ENCODE measurements around the gene TMCO1. TPM values are rescaled to one million over a fixed set of nuclear protein-coding genes. Genes with fewer than 3 reads are reported as not detected.
"Not testable (repeated sequence)": the region's sequence is repeated elsewhere in the genome, so short reads cannot be mapped to it uniquely, and the experiment has no call there.

Gene TMCO1
- total RNA-seq, 2 experiments from 2014 or later, result 73.2 to 76.7 TPM

DNA sequence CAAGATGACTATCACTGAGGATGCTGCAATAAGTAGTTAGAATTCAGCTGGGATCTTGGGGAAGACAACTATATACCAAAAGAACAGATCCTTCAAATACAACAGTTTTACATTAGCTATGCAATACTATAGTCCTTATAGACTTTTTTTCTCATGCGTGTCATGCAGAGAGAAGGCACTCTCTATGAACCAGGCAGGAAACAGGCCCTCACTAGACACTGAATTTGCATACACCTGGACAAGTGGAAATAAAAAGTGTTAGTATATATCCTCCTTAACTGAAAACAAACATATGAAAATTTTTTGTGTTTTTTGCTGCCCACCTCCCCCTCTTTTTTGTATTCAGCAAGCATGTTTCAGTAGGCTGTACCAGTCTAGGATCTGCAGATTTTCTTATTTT is 29.9 kb downstream of the TMCO1 start:
- H3K27ac Mint-ChIP-seq, result no peak overlapping the region
- no peak for DNase-seq
- intact Hi-C loops (cut with micrococcal nuclease), result no loop called here
- no peaks in the 10 kb centered on the region for H3K4me1 Mint-ChIP-seq (ENCODE audit: low read depth)
- no peaks in the 10 kb centered on the region for H3K27me3 Mint-ChIP-seq
- no peak overlapping the region for H3K4me3 Mint-ChIP-seq
- H3K36me3 Mint-ChIP-seq, result peaks cover 33% of the 10 kb centered on the region
- CTCF ChIA-PET, result interaction anchor here (0.6 to 0.8 kb wide), 2 partner anchors 109 to 134 kb away, joined by 3 to 6 read pairs; no protein-coding TSS in a partner anchor
- POLR2A ChIA-PET, result no interaction called here
- H3K9me3 Mint-ChIP-seq, result no peaks in the 10 kb centered on the region

- Mint-ChIP-seq H3K4me3 (no peak overlapping the region), H3K4me1 (ENCODE audit: low read depth) (no peaks in the 10 kb centered on the region), H3K27ac (no peak overlapping the region), H3K36me3 (peaks cover 23% of the 10 kb centered on the region), H3K9me3 (no peaks in the 10 kb centered on the region), H3K27me3 (no peaks in the 10 kb centered on the region)
- intact Hi-C loops (cut with micrococcal nuclease), result no loop called here
- no peak for DNase-seq
- ChIA-PET POLR2A (no interaction called here), CTCF (no interaction called here)
These were observed 31.5 kb downstream of the TMCO1 start for GRCh38 chr1:165737196-165737595.

- CTCF ChIA-PET, result no interaction called here
- intact Hi-C loops (cut with micrococcal nuclease), result no loop called here
- Mint-ChIP-seq H3K4me1 (ENCODE audit: low read depth) (no peaks in the 10 kb centered on the region), H3K36me3 (peaks cover 6% of the 10 kb centered on the region), H3K4me3 (no peak overlapping the region), H3K27me3 (no peaks in the 10 kb centered on the region), H3K9me3 (no peaks in the 10 kb centered on the region), H3K27ac (no peak overlapping the region)
- POLR2A ChIA-PET, result no interaction called here
- no peak for DNase-seq
These were observed 33.8 kb downstream of the TMCO1 start for GRCh38 chr1:165734906-165735305.

DNA sequence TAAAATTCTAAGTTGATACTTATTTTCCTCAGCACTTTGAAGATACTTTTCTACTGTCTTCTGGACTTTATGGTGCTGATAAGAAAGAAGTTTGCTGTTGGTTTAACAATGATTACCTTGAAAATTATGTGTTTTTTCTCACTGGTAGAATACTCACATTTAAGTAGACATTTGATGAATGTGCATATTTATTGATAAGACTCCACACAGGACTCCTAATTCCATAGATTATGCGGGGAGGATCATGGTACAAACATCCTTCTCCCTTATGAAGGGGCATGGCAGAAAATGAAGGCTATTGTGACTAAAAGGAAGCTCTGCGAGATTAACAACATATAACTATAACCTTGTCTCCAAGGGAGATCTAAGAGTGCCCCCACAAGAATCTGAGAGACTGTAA is 41.8 kb downstream of the TMCO1 start:
- Mint-ChIP-seq H3K4me3 (no peak overlapping the region), H3K36me3 (peaks cover 15% of the 10 kb centered on the region), H3K27me3 (no peaks in the 10 kb centered on the region), H3K4me1 (ENCODE audit: low read depth) (no peaks in the 10 kb centered on the region), H3K27ac (no peak overlapping the region), H3K9me3 (no peaks in the 10 kb centered on the region)
- intact Hi-C loops (cut with micrococcal nuclease), result no loop called here
- ChIA-PET CTCF (no interaction called here), POLR2A (no interaction called here)
- DNase-seq, result no peak

GRCh38 chr1:165726169-165726568 is 42.5 kb downstream of the TMCO1 start:
- ChIA-PET CTCF (no interaction called here), POLR2A (no interaction called here)
- no peak overlapping the region for H3K27ac Mint-ChIP-seq
- no peak for DNase-seq
- H3K4me1 Mint-ChIP-seq (ENCODE audit: low read depth), result no peaks in the 10 kb centered on the region
- no peaks in the 10 kb centered on the region for H3K27me3 Mint-ChIP-seq
- H3K9me3 Mint-ChIP-seq, result no peaks in the 10 kb centered on the region
- intact Hi-C loops (cut with micrococcal nuclease), result no loop called here
- no peak overlapping the region for H3K4me3 Mint-ChIP-seq
- peaks cover 15% of the 10 kb centered on the region for H3K36me3 Mint-ChIP-seq

DNA sequence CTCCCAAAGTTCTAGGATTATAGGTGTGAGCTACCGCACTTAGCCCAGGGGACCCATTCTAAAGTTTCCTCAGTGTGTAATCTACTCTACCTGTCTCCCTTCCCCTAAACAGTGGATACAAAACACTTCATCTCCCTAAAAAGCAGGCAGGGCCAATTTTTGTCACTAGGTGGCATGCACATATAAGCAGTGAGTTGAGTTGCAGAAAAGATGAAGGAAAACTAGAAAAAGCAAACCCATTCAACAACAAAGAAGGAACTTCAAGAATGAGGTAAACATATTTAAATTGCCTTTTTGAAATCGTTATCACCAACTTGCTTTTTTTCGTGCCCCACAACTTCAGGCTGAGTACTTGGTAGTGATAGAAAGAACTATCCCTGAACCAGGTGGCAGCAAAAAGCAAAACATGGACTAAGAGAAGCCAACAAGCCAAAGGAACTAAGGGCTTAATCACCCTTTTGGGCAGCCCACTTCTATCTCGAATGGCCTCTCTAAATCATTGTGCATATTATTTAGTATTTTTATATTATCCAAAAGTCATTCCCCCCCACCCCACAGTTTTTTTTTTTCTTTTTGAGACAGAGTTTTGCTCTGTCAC is 50.7 kb downstream of the TMCO1 start:
- intact Hi-C loops (cut with micrococcal nuclease), result loop anchor here (1.0 kb wide), 1 partner anchor 196 kb away; no protein-coding TSS in a partner anchor
- no peaks in the 10 kb centered on the region for H3K9me3 Mint-ChIP-seq
- H3K4me3 Mint-ChIP-seq, result no peak overlapping the region
- peak; percentile 39 for DNase-seq
- ChIA-PET POLR2A (no interaction called here), CTCF (interaction anchor here (2.2 kb wide), 1 partner anchor 196 kb away, joined by 12 read pairs; no protein-coding TSS in a partner anchor)
- H3K27ac Mint-ChIP-seq, result no peak overlapping the region
- H3K27me3 Mint-ChIP-seq, result no peaks in the 10 kb centered on the region
- no peaks in the 10 kb centered on the region for H3K4me1 Mint-ChIP-seq (ENCODE audit: low read depth)
- H3K36me3 Mint-ChIP-seq, result no peaks in the 10 kb centered on the region

DNA sequence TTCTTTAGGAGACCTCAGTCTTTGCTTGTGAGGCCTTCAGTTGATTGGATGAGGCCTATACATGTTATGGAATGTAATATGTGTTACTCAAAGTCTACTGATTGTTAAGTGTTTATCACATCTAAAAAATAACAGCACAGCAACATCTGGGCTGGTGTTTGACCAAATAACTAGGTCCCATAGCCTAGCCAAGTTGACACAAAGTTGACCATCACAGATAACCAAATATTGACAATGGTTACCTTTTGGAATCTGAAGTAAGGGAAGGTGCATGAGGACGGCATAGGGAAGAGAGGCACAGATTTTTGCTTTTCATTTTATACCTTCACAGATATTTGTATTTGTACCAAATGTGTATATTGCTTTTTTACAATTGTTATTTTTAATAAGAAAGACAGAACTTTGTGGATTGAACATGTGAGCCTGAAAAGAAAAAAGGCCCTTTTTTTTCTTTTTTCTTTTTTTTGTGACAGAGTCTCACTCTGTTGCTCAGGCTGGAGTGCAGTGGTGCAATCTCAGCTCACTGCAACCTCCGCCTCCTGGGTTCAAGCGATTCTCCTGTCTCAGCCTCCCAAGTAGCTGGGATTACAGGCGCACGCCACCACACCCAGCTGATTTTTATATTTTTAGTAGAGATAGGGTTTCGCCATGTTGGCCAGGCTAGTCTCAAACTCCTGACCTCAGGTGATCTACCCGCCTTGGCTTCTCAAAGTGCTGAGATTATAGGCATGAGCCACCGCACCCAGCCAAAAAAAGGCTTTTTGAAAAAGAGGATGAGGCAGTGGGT is 52.2 kb downstream of the TMCO1 start:
- CTCF ChIA-PET, result interaction anchor here (1.3 kb wide), 1 partner anchor 198 kb away, joined by 3 read pairs; no protein-coding TSS in a partner anchor
- H3K27ac Mint-ChIP-seq; H3K9me3 Mint-ChIP-seq; H3K36me3 Mint-ChIP-seq; H3K27me3 Mint-ChIP-seq; intact Hi-C loops (cut with micrococcal nuclease); POLR2A ChIA-PET; H3K4me1 Mint-ChIP-seq (ENCODE audit: low read depth); DNase-seq; H3K4me3 Mint-ChIP-seq: not testable (repeated sequence)

GRCh38 chr1:165712764-165713163 is 55.9 kb downstream of the TMCO1 start:
- H3K36me3 Mint-ChIP-seq, result no peaks in the 10 kb centered on the region
- H3K4me3 Mint-ChIP-seq, result no peak overlapping the region
- H3K9me3 Mint-ChIP-seq, result no peaks in the 10 kb centered on the region
- peaks cover 6% of the 10 kb centered on the region for H3K27me3 Mint-ChIP-seq
- intact Hi-C loops (cut with micrococcal nuclease), result no loop called here
- no peak for DNase-seq
- H3K4me1 Mint-ChIP-seq (ENCODE audit: low read depth), result no peaks in the 10 kb centered on the region
- POLR2A ChIA-PET, result no interaction called here
- no peak overlapping the region for H3K27ac Mint-ChIP-seq
- CTCF ChIA-PET, result interaction anchor here (1.3 kb wide), 1 partner anchor 14 kb away, joined by 3 read pairs; the partner anchor contains the start of gene ALDH9A1

- H3K27ac Mint-ChIP-seq, result no peak overlapping the region
- no peaks in the 10 kb centered on the region for H3K9me3 Mint-ChIP-seq
- peaks cover 12% of the 10 kb centered on the region for H3K27me3 Mint-ChIP-seq
- CTCF ChIA-PET, result no interaction called here
- DNase-seq, result no peak
- H3K4me1 Mint-ChIP-seq (ENCODE audit: low read depth), result no peaks in the 10 kb centered on the region
- no peak overlapping the region for H3K4me3 Mint-ChIP-seq
- intact Hi-C loops (cut with micrococcal nuclease), result no loop called here
- POLR2A ChIA-PET, result no interaction called here
- no peaks in the 10 kb centered on the region for H3K36me3 Mint-ChIP-seq
These were observed 60.5 kb downstream of the TMCO1 start for GRCh38 chr1:165707984-165708706.

DNA sequence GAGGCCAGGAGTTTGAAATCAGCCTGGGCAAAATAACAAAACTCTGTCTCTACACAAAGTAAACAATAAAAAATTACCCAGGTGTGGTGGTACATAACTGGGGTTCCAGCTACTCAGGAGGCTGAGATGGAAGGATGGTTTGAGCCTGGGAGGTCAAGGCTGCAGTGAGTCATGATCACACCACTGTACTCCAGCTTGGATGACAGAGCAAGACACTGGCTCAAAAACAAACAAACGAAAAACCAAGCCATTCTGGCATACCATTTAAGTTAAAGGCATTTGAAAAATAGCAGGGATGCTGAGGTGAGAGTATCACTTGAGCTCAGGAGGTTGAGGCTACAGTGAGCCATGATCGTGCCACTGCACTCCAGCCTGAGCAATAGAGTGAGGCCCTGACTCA is 65.0 kb downstream of the TMCO1 start:
- ChIA-PET POLR2A (no interaction called here), CTCF (interaction anchor here (2.0 kb wide), 1 partner anchor 103 kb away, joined by 5 read pairs; no protein-coding TSS in a partner anchor)
- Mint-ChIP-seq H3K4me1 (ENCODE audit: low read depth) (peaks cover 3% of the 10 kb centered on the region), H3K4me3 (no peak overlapping the region), H3K9me3 (no peaks in the 10 kb centered on the region), H3K36me3 (no peaks in the 10 kb centered on the region), H3K27me3 (peaks cover 10% of the 10 kb centered on the region), H3K27ac (no peak overlapping the region)
- intact Hi-C loops (cut with micrococcal nuclease), result no loop called here
- DNase-seq, result no peak

DNA sequence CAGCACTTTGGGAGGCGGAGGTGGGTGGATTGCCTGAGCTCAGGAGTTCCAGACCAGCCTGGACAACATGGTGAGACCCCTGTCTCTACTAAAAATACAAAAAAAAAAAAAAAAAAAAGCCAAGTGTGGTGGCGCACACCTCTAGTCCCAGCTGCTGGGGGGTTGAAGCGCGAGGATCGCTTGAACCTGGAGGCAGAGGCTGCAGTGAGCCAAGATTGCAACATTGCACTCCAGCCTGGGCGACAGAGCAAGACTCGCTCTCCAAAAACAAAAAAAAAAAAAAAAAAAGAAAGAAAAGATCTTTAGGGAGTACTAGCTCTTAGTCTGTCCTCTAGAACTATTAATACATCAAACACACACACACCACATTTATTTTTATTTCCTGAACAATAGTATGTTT is 66.7 kb downstream of the TMCO1 start:
- H3K36me3 Mint-ChIP-seq, POLR2A ChIA-PET: not testable (repeated sequence)
- peaks cover 11% of the 10 kb centered on the region for H3K4me1 Mint-ChIP-seq (ENCODE audit: low read depth)

GRCh38 chr1:165699577-165699976 is 69.1 kb downstream of the TMCO1 start:
- Mint-ChIP-seq H3K27ac (no peak overlapping the region), H3K36me3 (peaks cover 7% of the 10 kb centered on the region), H3K9me3 (no peaks in the 10 kb centered on the region), H3K4me3 (peak overlapping the region; percentile 16), H3K27me3 (no peaks in the 10 kb centered on the region), H3K4me1 (ENCODE audit: low read depth) (peaks cover 25% of the 10 kb centered on the region)
- POLR2A ChIA-PET, result interaction anchor here (3.5 kb wide), 1 partner anchor 101 kb away, joined by 17 read pairs; no protein-coding TSS in a partner anchor
- intact Hi-C loops (cut with micrococcal nuclease), result loop anchor here (5.0 kb wide), 2 partner anchors 173 to 307 kb away; no protein-coding TSS in a partner anchor
- CTCF ChIA-PET, result interaction anchor here (1.7 to 2.3 kb wide), 2 partner anchors 69 to 195 kb away, joined by 4 to 10 read pairs; partner anchors contain the start of gene MGST3
- no peak for DNase-seq

More for the DNA sequence above, 66.7 kb downstream of the TMCO1 start:
- H3K9me3 Mint-ChIP-seq; H3K4me3 Mint-ChIP-seq; CTCF ChIA-PET; H3K27me3 Mint-ChIP-seq; DNase-seq; intact Hi-C loops (cut with micrococcal nuclease); H3K27ac Mint-ChIP-seq: not testable (repeated sequence)

Data from activated CD4-positive, alpha-beta memory T cell treated with anti-CD3 and anti-CD28 coated beads for 36 hours (primary cell).